GM12878 (cell line): ENCODE data around the gene TIMP3. TPM values are rescaled to one million over a fixed set of nuclear protein-coding genes. Genes with fewer than 3 reads are reported as not detected.

Source experiments
- ATAC-seq: fragments of 200-7000 bp; cut with Tn5 transposase; 3 replicates; pipeline ENCODE4 v1.9.1; 2020; ENCODE audit warnings: mild to moderate bottlenecking, moderate library complexity
- BruUV-seq: library from RNA; stranded (reverse); fragments of 400-500 nt; replicated peaks from 2 replicates; lab custom pipeline; 2021; lab: Mats Ljungman, UMichigan
- CTCF ChIA-PET: fragments of 300-600 bp; sonication (Branson Sonifier 250); formaldehyde crosslinking; extraction: SDS; loops from one replicate; lab custom pipeline; 2021; ENCODE audit warnings: inconsistent platforms; lab: Yijun Ruan, JAX
- POLR2A ChIA-PET: fragments of 350-600 bp; formaldehyde crosslinking; extraction: SDS; loops from one replicate; lab custom pipeline; 2021; ENCODE audit warnings: inconsistent platforms; lab: Charles Lee
- RAD21 ChIA-PET: fragments of 300-600 bp; sonication (Branson Sonifier 250); formaldehyde crosslinking; loops from one replicate; lab custom pipeline; 2023; ENCODE audit warnings: antibody characterized with exemption; ENCODE audit not compliant: unreplicated experiment; lab: Charles Lee
- SMC1A ChIA-PET: fragments of 300-600 bp; sonication (Branson Sonifier 250); formaldehyde crosslinking; loops from one replicate; lab custom pipeline; 2023; ENCODE audit not compliant: unreplicated experiment, uncharacterized antibody; lab: Charles Lee
- DNase-seq: peaks from one replicate; pipeline ENCODE4 v3.0.0-alpha.2; 2011; ENCODE audit warnings: low read depth, low spot score
- FAIRE-seq: peaks from 3 replicates; lab custom pipeline; 2011; peaks lifted over from hg19 to GRCh38; lab: Jason Lieb, UNC
- H2AFZ ChIP-seq: 2 replicates; pipeline ENCODE4 v1.6.0; 2011; ENCODE audit warnings: low read depth, low read length, control low read depth; ENCODE audit not compliant: control insufficient read depth
- H3K27ac ChIP-seq: 2 replicates; pipeline ENCODE4 v1.5.1; 2011; ENCODE audit warnings: control low read depth; ENCODE audit not compliant: control insufficient read depth, insufficient read depth
- H3K27me3 ChIP-seq, 2 experiments: replicated peaks in 1 of 2; 2 replicates each; pipeline versions ENCODE4 v1.6.0 to v1.6.1; 2011; ENCODE audit warnings: low read length in 1 of 2; ENCODE audit not compliant: control insufficient read depth in 2 of 2, insufficient read depth in 2 of 2
- H3K36me3 ChIP-seq, 2 experiments: 2 replicates each; pipeline ENCODE4 v1.5.1; 2011; ENCODE audit warnings: low read length in 1 of 2; ENCODE audit not compliant: control insufficient read depth in 2 of 2, insufficient read depth in 2 of 2
- H3K4me1 ChIP-seq: 2 replicates; pipeline ENCODE4 v1.6.1; 2011; ENCODE audit warnings: mild to moderate bottlenecking, low read length, moderate library complexity, mixed read lengths; ENCODE audit not compliant: control insufficient read depth, insufficient read depth
- H3K4me2 ChIP-seq: 2 replicates; pipeline ENCODE4 v1.6.0; 2011; ENCODE audit warnings: control low read depth; ENCODE audit not compliant: control insufficient read depth, insufficient read depth
- H3K4me3 ChIP-seq: fragments of 200-600 bp; sonication (generic); 2 replicates; pipeline ENCODE4 v1.5.1; 2016
- H3K79me2 ChIP-seq: 2 replicates; pipeline ENCODE4 v1.6.0; 2011; ENCODE audit warnings: low read length; ENCODE audit not compliant: control insufficient read depth, insufficient read depth
- H3K9ac ChIP-seq: 2 replicates; pipeline ENCODE4 v1.8.0; 2011; ENCODE audit warnings: low read length, control low read depth, mixed read lengths; ENCODE audit not compliant: control insufficient read depth, insufficient read depth
- H3K9me3 ChIP-seq: replicated peaks from 3 replicates; pipeline ENCODE4 v1.5.1; 2011; ENCODE audit warnings: mild to moderate bottlenecking, low read length; ENCODE audit not compliant: control insufficient read depth, insufficient read depth
- H4K20me1 ChIP-seq: 2 replicates; pipeline ENCODE4 v1.6.0; 2011; ENCODE audit not compliant: control insufficient read depth, insufficient read depth
- BRCA1 ChIP-seq: IDR thresholded peaks from 2 replicates; pipeline ENCODE4 v1.6.1; 2011; ENCODE audit warnings: low read depth, low read length, improper control_type of control experiment
- NBN ChIP-seq: fragments of 450-650 bp; IDR thresholded peaks from 2 replicates; pipeline ENCODE4 v1.6.1; 2016
- WGBS: methylation state at CpG from one replicate; pipeline ENCODE4 v1.1.6; 2016; ENCODE audit warnings: low lambda C conversion rate; ENCODE audit not compliant: insufficient replicate concordance, insufficient coverage; ENCODE audit errors: missing lambda C conversion rate; 5-methylcytosine and 5-hydroxymethylcytosine counted together
- in situ Hi-C: fragments of 300-500 bp; cut with MboI; formaldehyde crosslinking; loops from 9 replicates; pipeline ENCODE4 v1.14.3; 2018; ENCODE audit warnings: mixed read lengths
- intact Hi-C: fragments of 100-400 bp; cut with micrococcal nuclease; formaldehyde crosslinking; loops from one replicate; pipeline ENCODE4 v1.14.2; 2022; ENCODE audit not compliant: unreplicated experiment
- polyA plus RNA-seq, 11 experiments: library from polyadenylated mRNA; depleted of rRNA in 4 of 11; unstranded in 6 of 11; stranded (reverse) in 5 of 11; fragments of >200 nt; fragmentation: Nextera tagmentation in 4 of 11; fragmentation: Illumina TruSeq in 1 of 11; extraction: Ambion mirVana in 4 of 11; extraction: Trizol in 1 of 11; gene quantifications; 1 replicate in 1 of 11; 2 replicates in 10 of 11; pipeline versions ENCODE4 v1.2.1 to v1.2.3, GENCODE V29; 2011 to 2016; ENCODE audit warnings: inconsistent platforms in 2 of 11, missing spikeins in 2 of 11, low read depth in 1 of 11
- total RNA-seq, 4 experiments: library from RNA; depleted of rRNA in 3 of 4; stranded (reverse); fragments of >200 nt in 3 of 4; fragmentation: Illumina TruSeq in 1 of 4; extraction: Trizol in 1 of 4; gene quantifications; 2 replicates each; pipeline versions ENCODE4 v1.2.1 to v1.2.3, GENCODE V29; 2013 to 2021

Gene TIMP3
- total and polyA plus RNA-seq, 10 of the 15 experiments (the other 5 are each of a cell fraction or from before 2014, with no cell fraction given): 0.01 to 0.74 (median 0.27) TPM; not detected in 5

GRCh38 chr22:32805361-32805881, 3.9 kb downstream of the TIMP3 start:
- Histone ChIP-seq H4K20me1 (no peaks in the 10 kb centered on the region), H3K27me3 (peaks cover under 1 to 3% of the 10 kb centered on the region in 2 experiments; a peak in 2 of 4 replicates), H3K4me2 (no peak overlapping the region), H3K4me1 (no peaks in the 10 kb centered on the region), H3K9ac (no peak overlapping the region), H3K9me3 (no peaks in the 10 kb centered on the region), H3K36me3 (no peaks in the 10 kb centered on the region), H2AFZ (no peak overlapping the region), H3K79me2 (no peaks in the 10 kb centered on the region), H3K27ac (no peak overlapping the region), H3K4me3 (no peak overlapping the region)
- in situ Hi-C loops: no loop called here
- no peak for TF ChIP-seq BRCA1
- WGBS: 6% methylated on average over 4 of the region's 4 CpGs
- ATAC-seq: no peak
- DNase-seq: no peak
- ChIA-PET CTCF (interaction anchor here (1.1 to 3.0 kb wide), 2 partner anchors 9 to 13 kb away, joined by 3 to 20 read pairs; no protein-coding TSS in a partner anchor), POLR2A (no interaction called here), SMC1A (interaction anchor here (0.8 to 1.3 kb wide), 2 partner anchors 8 to 25 kb away, joined by 3 to 4 read pairs; no protein-coding TSS in a partner anchor), RAD21 (no interaction called here)
- no TSS peak for BruUV-seq
- no peak for FAIRE-seq
- intact Hi-C loops: no loop called here

- no peaks in the 10 kb centered on the region for H3K9me3 ChIP-seq
- no peak overlapping the region for H3K4me2 ChIP-seq
- CTCF ChIA-PET: interaction anchor here (3.0 kb wide), 1 partner anchor 9 kb away, joined by 20 read pairs; no protein-coding TSS in a partner anchor
- H3K36me3 ChIP-seq: no peaks in the 10 kb centered on the region
- H3K27ac ChIP-seq: no peak overlapping the region
- no peaks in the 10 kb centered on the region for H3K4me1 ChIP-seq
- H3K9ac ChIP-seq: no peak overlapping the region
- H4K20me1 ChIP-seq: no peaks in the 10 kb centered on the region
- RAD21 ChIA-PET: no interaction called here
- FAIRE-seq: no peak
- POLR2A ChIA-PET: interaction anchor here (0.5 kb wide), 1 partner anchor 38 kb away, joined by 3 read pairs; no protein-coding TSS in a partner anchor
- no peaks in the 10 kb centered on the region for H3K79me2 ChIP-seq
- 14% methylated on average over 2 of the region's 2 CpGs for WGBS
- peaks cover 0 to 1% of the 10 kb centered on the region in 2 experiments; a peak in 2 of 4 replicates for H3K27me3 ChIP-seq
- DNase-seq: no peak
- in situ Hi-C loops: no loop called here
- SMC1A ChIA-PET: interaction anchor here (0.8 to 1.1 kb wide), 2 partner anchors 10 to 24 kb away, joined by 3 read pairs; no protein-coding TSS in a partner anchor
- no TSS peak for BruUV-seq
- H2AFZ ChIP-seq: no peak overlapping the region
- H3K4me3 ChIP-seq: no peak overlapping the region
- no peak for TF ChIP-seq NBN
- intact Hi-C loops: no loop called here
- no peak for ATAC-seq
These were observed 4.8 kb downstream of the TIMP3 start for GRCh38 chr22:32806296-32806695.
